Mesenchymal stem cell (in vitro differentiated cells and primary cell): ENCODE measurements around the gene CDH16.

Experiments
- DNase-seq: peaks from one replicate; pipeline ENCODE4 v3.0.0-alpha.2; 2013
- H2AFZ ChIP-seq: one replicate; pipeline ENCODE4 v1.6.1; 2013; ENCODE audit warnings: low read depth, mild to moderate bottlenecking, control low read depth, inconsistent platforms, low read length, moderate library complexity
- H2AK5ac ChIP-seq: 2 replicates; pipeline ENCODE4 v1.6.1; 2013; ENCODE audit warnings: low read length, moderate library complexity, mild to moderate bottlenecking, inconsistent platforms; ENCODE audit not compliant: severe bottlenecking
- H2BK120ac ChIP-seq: one replicate; pipeline ENCODE4 v1.6.1; 2013; ENCODE audit warnings: low read depth, mild to moderate bottlenecking, inconsistent platforms, low read length, moderate library complexity
- H2BK12ac ChIP-seq, 2 experiments: one replicate each; pipeline ENCODE4 v1.6.1; 2013; ENCODE audit warnings: inconsistent platforms in 2 of 2, low read length in 2 of 2, mild to moderate bottlenecking in 2 of 2, moderate library complexity in 2 of 2, control low read depth in 1 of 2
- H2BK15ac ChIP-seq: one replicate; pipeline ENCODE4 v1.6.1; 2013; ENCODE audit warnings: mild to moderate bottlenecking, low read depth, inconsistent platforms; ENCODE audit not compliant: poor library complexity, severe bottlenecking
- H2BK5ac ChIP-seq: 2 replicates; pipeline ENCODE4 v1.6.1; 2013; ENCODE audit warnings: low read depth, mild to moderate bottlenecking, low read length, control low read depth, inconsistent platforms; ENCODE audit not compliant: poor library complexity, severe bottlenecking
- H3K14ac ChIP-seq, 2 experiments: one replicate each; pipeline ENCODE4 v1.6.1; 2013; ENCODE audit warnings: inconsistent platforms in 2 of 2, low read length in 2 of 2, control low read depth in 1 of 2, mild to moderate bottlenecking in 1 of 2, moderate library complexity in 1 of 2
- H3K18ac ChIP-seq, 2 experiments: one replicate each; pipeline ENCODE4 v1.6.1; 2013; ENCODE audit warnings: inconsistent platforms in 2 of 2, low read length in 2 of 2, control low read depth in 1 of 2, low read depth in 1 of 2, mild to moderate bottlenecking in 1 of 2
- H3K23ac ChIP-seq, 2 experiments: one replicate each; pipeline ENCODE4 v1.6.1; 2013; ENCODE audit warnings: inconsistent platforms in 2 of 2, low read length in 2 of 2, mild to moderate bottlenecking in 2 of 2, moderate library complexity in 2 of 2, control low read depth in 1 of 2
- H3K27ac ChIP-seq: 2 replicates; pipeline ENCODE4 v1.5.1; 2013; ENCODE audit warnings: mild to moderate bottlenecking, moderate library complexity, low read length, control low read depth, inconsistent platforms; ENCODE audit not compliant: poor library complexity, severe bottlenecking
- H3K27me3 ChIP-seq, 2 experiments: 2 replicates each; pipeline versions ENCODE4 v1.6.1 to v1.7.0; 2013; ENCODE audit warnings: low read length in 2 of 2, mild to moderate bottlenecking in 2 of 2, moderate library complexity in 2 of 2, control low read depth in 1 of 2, inconsistent platforms in 1 of 2; ENCODE audit not compliant: control insufficient read depth in 1 of 2, insufficient read depth in 1 of 2
- H3K36me3 ChIP-seq, 2 experiments: 2 replicates each; pipeline versions ENCODE4 v1.6.1 to v1.7.0; 2013; ENCODE audit warnings: low read length in 2 of 2, control low read depth in 1 of 2, inconsistent platforms in 1 of 2, low read depth in 1 of 2, mild to moderate bottlenecking in 1 of 2; ENCODE audit not compliant: insufficient read depth in 2 of 2, control insufficient read depth in 1 of 2
- H3K4ac ChIP-seq, 2 experiments: one replicate each; pipeline ENCODE4 v1.6.1; 2013; ENCODE audit warnings: inconsistent platforms in 2 of 2, low read length in 2 of 2, mild to moderate bottlenecking in 2 of 2, moderate library complexity in 2 of 2, control low read depth in 1 of 2, low read depth in 1 of 2
- H3K4me1 ChIP-seq: 2 replicates; pipeline ENCODE4 v1.6.1; 2013; ENCODE audit warnings: low read depth, low read length, control low read depth; ENCODE audit not compliant: control insufficient read depth, insufficient read depth
- H3K4me2 ChIP-seq: 2 replicates; pipeline ENCODE4 v1.6.1; 2013; ENCODE audit warnings: low read length, mild to moderate bottlenecking, inconsistent platforms; ENCODE audit not compliant: poor library complexity, severe bottlenecking
- H3K4me3 ChIP-seq, 2 experiments: 2 replicates each; pipeline versions ENCODE4 v1.5.1 to v1.7.0; 2013; ENCODE audit warnings: low read length in 2 of 2, mild to moderate bottlenecking in 2 of 2, control low read depth in 1 of 2, low read depth in 1 of 2; ENCODE audit not compliant: insufficient read depth in 1 of 2
- H3K79me1 ChIP-seq: replicated peaks from 2 replicates; pipeline ENCODE4 v1.6.1; 2013; ENCODE audit warnings: mild to moderate bottlenecking, control low read depth, low read length, inconsistent platforms; ENCODE audit not compliant: poor library complexity, severe bottlenecking
- H3K9ac ChIP-seq: 2 replicates; pipeline ENCODE4 v1.7.0; 2013; ENCODE audit warnings: mild to moderate bottlenecking, low read length, moderate library complexity
- H3K9me3 ChIP-seq: 2 replicates; pipeline ENCODE4 v1.7.0; 2013; ENCODE audit warnings: mild to moderate bottlenecking, low read length; ENCODE audit not compliant: control insufficient read depth
- H4K8ac ChIP-seq: one replicate; pipeline ENCODE4 v1.6.1; 2013; ENCODE audit warnings: inconsistent platforms, mild to moderate bottlenecking, low read length, moderate library complexity
- H4K91ac ChIP-seq: one replicate; pipeline ENCODE4 v1.6.1; 2013; ENCODE audit warnings: mild to moderate bottlenecking, low read length, inconsistent platforms
- WGBS: methylation state at CpG from one replicate; pipeline ENCODE4 v1.1.7; 2013; ENCODE audit warnings: mixed read lengths; 5-methylcytosine and 5-hydroxymethylcytosine counted together

CDH16 gene

DNA sequence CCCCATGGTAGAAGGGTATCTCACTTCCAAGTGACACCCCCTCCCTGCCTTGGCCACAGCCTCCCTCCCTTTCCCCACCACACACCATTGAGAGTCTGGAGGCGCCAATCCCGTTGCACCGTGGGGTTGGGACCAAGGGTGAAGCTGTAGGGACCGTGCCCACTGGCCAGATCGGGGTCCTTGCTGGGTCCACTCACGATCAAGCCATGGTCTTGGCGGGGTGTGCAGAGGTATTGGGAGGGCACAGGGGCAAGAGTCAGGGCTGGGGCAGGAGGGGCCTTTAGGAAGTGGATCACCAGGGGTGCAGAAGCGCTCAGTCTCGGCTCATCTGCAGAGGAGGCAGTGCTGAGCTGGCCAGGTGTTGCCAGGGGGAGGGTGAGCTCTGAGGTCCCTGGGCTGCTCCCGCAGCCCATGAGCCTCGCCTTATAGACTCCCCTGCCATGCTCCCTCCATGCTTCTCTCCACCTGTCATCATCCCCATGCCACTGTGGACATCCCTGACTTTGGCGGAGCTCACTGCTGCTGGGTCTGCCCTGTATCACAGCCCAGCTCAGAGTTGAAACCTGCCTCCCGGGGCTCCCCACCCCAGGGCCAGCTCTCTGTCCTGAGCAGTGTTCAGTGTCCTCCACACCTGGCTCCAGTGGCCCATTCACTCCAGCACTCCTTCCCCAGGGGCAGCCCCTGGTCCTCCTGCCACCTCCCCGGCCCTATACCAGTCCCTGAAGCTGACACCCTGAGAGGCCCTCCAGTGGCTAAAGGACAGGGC, 8.3 kb downstream of the CDH16 start:
- Histone ChIP-seq H2BK5ac (no peak overlapping the region), H4K8ac (no peak overlapping the region), H2AK5ac (no peak overlapping the region), H2BK12ac (peak overlapping the region in 1 of 2 experiments; percentile 55), H4K91ac (no peak overlapping the region), H3K9ac (no peak overlapping the region), H3K27ac (no peak overlapping the region), H3K4me2 (no peak overlapping the region), H3K18ac (no peak overlapping the region), H3K4me1 (peaks cover 4% of the 10 kb centered on the region), H3K4ac (no peak overlapping the region), H3K9me3 (no peaks in the 10 kb centered on the region), H3K36me3 (no peaks in the 10 kb centered on the region), H3K27me3 (peaks cover 26 to 58% of the 10 kb centered on the region in 2 experiments), H2AFZ (no peak overlapping the region), H3K23ac (no peak overlapping the region), H2BK120ac (no peak overlapping the region), H3K79me1 (no peaks in the 10 kb centered on the region), H2BK15ac (no peak overlapping the region), H3K4me3 (no peak overlapping the region), H3K14ac (no peak overlapping the region)
- no peak for DNase-seq
- 81% methylated on average over 14 of the region's 14 CpGs for WGBS

DNA sequence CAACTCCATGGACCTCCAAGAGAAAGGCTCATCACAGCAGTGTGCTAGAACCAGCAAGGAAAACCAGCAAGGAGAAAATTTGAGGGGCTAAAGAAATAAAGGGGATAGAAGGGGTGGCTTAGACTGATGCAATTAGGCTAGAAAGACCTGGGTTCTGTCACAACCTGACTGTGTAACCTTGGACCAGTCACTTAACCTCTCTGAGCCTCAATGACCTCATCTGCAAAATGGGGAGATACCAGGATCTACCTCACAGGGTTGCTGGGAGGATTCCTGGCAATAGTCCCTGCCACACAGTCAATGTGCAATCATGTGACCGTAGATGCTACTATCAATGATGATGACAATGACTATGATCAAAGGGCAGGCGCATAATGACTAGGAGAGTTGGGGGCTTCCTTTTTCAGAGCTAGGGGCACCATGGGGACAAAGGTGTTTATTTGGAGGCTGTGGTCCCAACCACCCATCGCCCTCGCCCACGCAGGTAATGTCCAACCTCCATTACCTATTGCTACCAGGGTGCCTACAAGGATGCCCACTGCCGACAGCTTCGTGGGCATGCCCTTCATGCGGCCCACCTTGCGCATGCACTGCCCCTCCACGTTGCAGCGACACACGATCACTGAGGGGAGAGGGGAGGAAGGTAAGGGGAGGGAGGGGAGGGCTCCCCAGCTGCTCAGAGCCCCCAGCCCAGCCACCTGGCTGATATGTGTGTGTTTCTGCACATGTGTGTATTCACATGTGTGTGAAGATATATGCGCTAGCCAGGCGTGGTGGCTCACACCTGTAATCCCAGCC, 9.7 kb downstream of the CDH16 start:
- H3K79me1 ChIP-seq = no peaks in the 10 kb centered on the region
- 89% methylated on average over 12 of the region's 14 CpGs for WGBS
- H3K9me3 ChIP-seq = no peaks in the 10 kb centered on the region

GRCh38 chr16:66908116-66908515, 10.6 kb downstream of the CDH16 start:
- no peak overlapping the region for H3K23ac ChIP-seq
- no peak overlapping the region for H3K4me3 ChIP-seq
- no peak overlapping the region for H4K91ac ChIP-seq
- H3K18ac ChIP-seq = no peak overlapping the region
- H2BK120ac ChIP-seq = no peak overlapping the region
- H2BK12ac ChIP-seq = peak overlapping the region in 1 of 2 experiments; percentile 39
- H3K4me2 ChIP-seq = no peak overlapping the region
- H2BK15ac ChIP-seq = no peak overlapping the region
- no peak overlapping the region for H3K27ac ChIP-seq
- DNase-seq = no peak
- H2AFZ ChIP-seq = no peak overlapping the region
- peaks cover 15% of the 10 kb centered on the region for H3K4me1 ChIP-seq
- H3K36me3 ChIP-seq = no peaks in the 10 kb centered on the region
- peaks cover 19 to 41% of the 10 kb centered on the region in 2 experiments for H3K27me3 ChIP-seq
- no peaks in the 10 kb centered on the region for H3K79me1 ChIP-seq
- no peak overlapping the region for H3K14ac ChIP-seq
- WGBS = 93% methylated on average over 3 of the region's 3 CpGs
- H2AK5ac ChIP-seq = no peak overlapping the region
- H3K4ac ChIP-seq = no peak overlapping the region
- no peak overlapping the region for H4K8ac ChIP-seq
- no peak overlapping the region for H3K9ac ChIP-seq
- no peaks in the 10 kb centered on the region for H3K9me3 ChIP-seq
- H2BK5ac ChIP-seq = no peak overlapping the region

More for the DNA sequence above, 9.7 kb downstream of the CDH16 start:
- Histone ChIP-seq H2AFZ (no peak overlapping the region), H3K18ac (no peak overlapping the region), H3K23ac (no peak overlapping the region), H3K36me3 (no peaks in the 10 kb centered on the region), H4K8ac (no peak overlapping the region), H3K4me1 (peaks cover 13% of the 10 kb centered on the region), H2BK5ac (no peak overlapping the region), H3K4me2 (no peak overlapping the region), H4K91ac (no peak overlapping the region), H2BK15ac (no peak overlapping the region), H2BK120ac (no peak overlapping the region), H3K14ac (no peak overlapping the region), H3K27me3 (peaks cover 19 to 45% of the 10 kb centered on the region in 2 experiments), H3K27ac (no peak overlapping the region), H3K4me3 (no peak overlapping the region), H2AK5ac (no peak overlapping the region), H2BK12ac (peak overlapping the region in 1 of 2 experiments; percentile 48), H3K9ac (no peak overlapping the region), H3K4ac (no peak overlapping the region)
- no peak for DNase-seq
